Liver (tissue), 9 donors: Measurements from ENCODE around the gene DCAF8. TPM values are rescaled to one million over a fixed set of nuclear protein-coding genes. Genes with fewer than 3 reads are reported as not detected.

Experiments used
- DNase-seq: peaks from one replicate; pipeline ENCODE4 v3.0.0-alpha.2; 2017; ENCODE audit warnings: low spot score
- H3K27ac ChIP-seq, 2 donors: one replicate each; pipeline ENCODE4 v1.7.0; 2013; ENCODE audit warnings: inconsistent platforms in 2 of 2, low read length in 2 of 2, control low read depth in 1 of 2, low read depth in 1 of 2, mild to moderate bottlenecking in 1 of 2
- H3K27me3 ChIP-seq, 4 donors: one replicate each; pipeline versions ENCODE4 v1.6.1 to v1.7.0; 2013; ENCODE audit warnings: low read length in 3 of 4, inconsistent platforms in 1 of 4, mild to moderate bottlenecking in 1 of 4, moderate library complexity in 1 of 4; ENCODE audit not compliant: control insufficient read depth in 4 of 4, insufficient read depth in 4 of 4
- H3K36me3 ChIP-seq, 4 donors: one replicate each; pipeline versions ENCODE4 v1.6.1 to v1.7.0; 2013; ENCODE audit warnings: low read length in 3 of 4, mild to moderate bottlenecking in 3 of 4, low read depth in 1 of 4, moderate library complexity in 1 of 4; ENCODE audit not compliant: control insufficient read depth in 4 of 4, insufficient read depth in 3 of 4
- H3K4me1 ChIP-seq, 4 donors: one replicate each; pipeline versions ENCODE4 v1.6.1 to v1.7.0; 2013; ENCODE audit warnings: low read length in 3 of 4, mild to moderate bottlenecking in 3 of 4, moderate library complexity in 1 of 4; ENCODE audit not compliant: control insufficient read depth in 4 of 4, insufficient read depth in 4 of 4
- H3K4me3 ChIP-seq, 3 donors: one replicate each; pipeline versions ENCODE4 v1.6.1 to v1.7.0; 2013; ENCODE audit warnings: low read length in 3 of 3, control low read depth in 1 of 3, low read depth in 1 of 3, mild to moderate bottlenecking in 1 of 3
- H3K9ac ChIP-seq, 2 donors: one replicate each; pipeline ENCODE4 v1.7.0; 2013; ENCODE audit warnings: low read length in 2 of 2, mild to moderate bottlenecking in 2 of 2, moderate library complexity in 2 of 2, control low read depth in 1 of 2, low read depth in 1 of 2
- H3K9me3 ChIP-seq, 4 donors: one replicate each; pipeline versions ENCODE4 v1.6.1 to v1.7.0; 2013; ENCODE audit warnings: low read length in 3 of 4; ENCODE audit not compliant: control insufficient read depth in 4 of 4
- ATF3 ChIP-seq: IDR thresholded peaks from 2 replicates; pipeline ENCODE4 v1.6.1; 2016; ENCODE audit warnings: antibody characterized with exemption
- CTCF ChIP-seq: fragments of 150-350 bp; IDR thresholded peaks from 2 replicates; pipeline ENCODE4 v1.5.1; 2017; ENCODE audit warnings: improper control_type of control experiment, low read depth, low read length; ENCODE audit not compliant: missing input control
- EGR1 ChIP-seq, 2 donors: IDR thresholded peaks; 2 replicates each; pipeline ENCODE4 v1.6.1; 2016 to 2018; ENCODE audit warnings: antibody characterized with exemption in 2 of 2, low read depth in 2 of 2
- FOXA1 ChIP-seq: IDR thresholded peaks from 2 replicates; pipeline ENCODE4 v1.6.1; 2016; ENCODE audit warnings: antibody characterized with exemption
- FOXA2 ChIP-seq: IDR thresholded peaks from 2 replicates; pipeline ENCODE4 v1.6.1; 2016; ENCODE audit warnings: antibody characterized with exemption
- GABPA ChIP-seq, 2 donors: IDR thresholded peaks in 1 of 2; conservative IDR thresholded peaks in 1 of 2; 2 replicates each; pipeline ENCODE4 v1.6.1; 2016; ENCODE audit warnings: antibody characterized with exemption in 2 of 2, mild to moderate bottlenecking in 1 of 2, moderate library complexity in 1 of 2
- HNF4A ChIP-seq, 2 donors: conservative IDR thresholded peaks; 2 replicates each; pipeline ENCODE4 v1.6.1; 2016; ENCODE audit warnings: antibody characterized with exemption in 2 of 2, mild to moderate bottlenecking in 2 of 2
- HNF4G ChIP-seq: IDR thresholded peaks from 2 replicates; pipeline ENCODE4 v1.6.1; 2016; ENCODE audit warnings: antibody characterized with exemption
- JUND ChIP-seq, 2 donors: IDR thresholded peaks; 2 replicates each; pipeline ENCODE4 v1.6.1; 2016; ENCODE audit warnings: antibody characterized with exemption in 2 of 2
- MAX ChIP-seq: IDR thresholded peaks from 2 replicates; pipeline ENCODE4 v1.6.1; 2016; ENCODE audit warnings: antibody characterized with exemption
- NR2F2 ChIP-seq: IDR thresholded peaks from 2 replicates; pipeline ENCODE4 v1.6.1; 2016; ENCODE audit warnings: antibody characterized with exemption
- RAD21 ChIP-seq, 2 donors: IDR thresholded peaks; 2 replicates each; pipeline ENCODE4 v1.6.1; 2016; ENCODE audit warnings: antibody characterized with exemption in 2 of 2, mild to moderate bottlenecking in 2 of 2
- REST ChIP-seq: IDR thresholded peaks from 2 replicates; pipeline ENCODE4 v1.6.1; 2016; ENCODE audit warnings: antibody characterized with exemption, mild to moderate bottlenecking
- RXRA ChIP-seq, 2 donors: IDR thresholded peaks; 2 replicates each; pipeline ENCODE4 v1.6.1; 2017 to 2018; ENCODE audit warnings: antibody characterized with exemption in 2 of 2, mild to moderate bottlenecking in 1 of 2
- SP1 ChIP-seq: IDR thresholded peaks from 2 replicates; pipeline ENCODE4 v1.6.1; 2018; ENCODE audit warnings: antibody characterized with exemption, mild to moderate bottlenecking
- TAF1 ChIP-seq: conservative IDR thresholded peaks from 2 replicates; pipeline ENCODE4 v1.6.1; 2016; ENCODE audit warnings: antibody characterized with exemption, mild to moderate bottlenecking
- YY1 ChIP-seq: IDR thresholded peaks from 2 replicates; pipeline ENCODE4 v1.6.1; 2016; ENCODE audit warnings: antibody characterized with exemption, mild to moderate bottlenecking
- ZBTB33 ChIP-seq: IDR thresholded peaks from 2 replicates; pipeline ENCODE4 v1.6.1; 2016; ENCODE audit warnings: antibody characterized with exemption
- WGBS: extraction: QIAGEN DNeasy Blood & Tissue Kit; methylation state at CpG from one replicate; pipeline ENCODE4 v1.1.7; 2013; 5-methylcytosine and 5-hydroxymethylcytosine counted together
- polyA plus RNA-seq, 2 donors: library from polyadenylated mRNA; stranded (reverse) in 1 of 2; unstranded in 1 of 2; fragments of 200-250 nt in 1 of 2; fragments of >200 nt in 1 of 2; fragmentation: Nextera tagmentation in 1 of 2; extraction: Ambion mirVana in 1 of 2; gene quantifications; one replicate each; pipeline versions ENCODE4 v1.2.1 to v1.2.3, GENCODE V29; 2013 to 2015
- total RNA-seq, 2 donors: library from RNA; depleted of rRNA; stranded (reverse); fragments of >200 nt; gene quantifications; one replicate each; pipeline ENCODE4 v1.2.3, GENCODE V29; 2014
- donor health status: healthy.
- donor health status: healthy.
- donor health status: healthy.
- donor health status: healthy.
- donor health status: healthy.

DCAF8 gene
- 100 to 1,000 TPM in 1 of 2 donors, 10 to 100 TPM in 1; 80.3 to 199 TPM for total RNA-seq
- 100 to 1,000 TPM in 1 of 2 donors, 10 to 100 TPM in 1; 84.5 to 120 TPM for polyA plus RNA-seq

- Histone ChIP-seq H3K4me1 (peaks cover 16 to 75% (median 50%) of the 10 kb centered on the region in 4 donors), H3K36me3 (peaks cover 0 to 4% (median 0%) of the 10 kb centered on the region in 4 donors), H3K9me3 (no peaks in the 10 kb centered on the region), H3K27ac (peak within 1 kb of the TSS; percentile 97 to 98), H3K9ac (peak within 1 kb of the TSS; percentile 72 to 90), H3K4me3 (peak within 1 kb of the TSS; percentile 68 to 97 (median 84)), H3K27me3 (no peaks in the 10 kb centered on the region)
- WGBS = under 1% methylated on average over 67 of the region's 67 CpGs
- peak; percentile 98 for DNase-seq
- TF ChIP-seq JUND (IDR thresholded peaks at IDR 0.05) (no peak), TAF1 (peak; percentile 90), MAX (peak; percentile 73), YY1 (peak; percentile 98), HNF4A (conservative IDR thresholded peaks at IDR 0.05) (peak in 1 of 2 donors; percentile 62), CTCF (no peak), HNF4G (no peak), SP1 (peak; percentile 57), FOXA2 (no peak), ZBTB33 (peak; percentile 98), RAD21 (IDR thresholded peaks at IDR 0.05) (no peak), REST (peak; percentile 83), NR2F2 (no peak), RXRA (IDR thresholded peaks at IDR 0.05) (peak in 1 of 2 donors; percentile 40), FOXA1 (no peak), ATF3 (no peak), GABPA (IDR thresholded peaks at IDR 0.05 in 1 of 2, conservative IDR thresholded peaks at IDR 0.05 in 1 of 2) (peak in 1 of 2 donors; percentile 60), EGR1 (IDR thresholded peaks at IDR 0.05; ENCODE audit: low read depth in 2 of 2) (peak in 1 of 2 donors; percentile 83)
Measured at GRCh38 chr1:160261893-160262794, at the start of gene DCAF8. TSS of gene DCAF8 (minus strand) at chr1:160262549. CDS start at chr1:160244008, 18,541 bp downstream.
